Effector memory CD4-positive, alpha-beta T cell (primary cell): Measurements from ENCODE around the gene NUP210L.

Experiments
- DNase-seq, 3 donors: peaks; one replicate each; pipeline ENCODE4 v3.0.0-alpha.2; 2020
- H3K27ac ChIP-seq: 2 replicates; pipeline ENCODE4 v1.7.0; 2013; ENCODE audit warnings: mild to moderate bottlenecking, low read length, moderate library complexity; ENCODE audit not compliant: insufficient read depth, poor library complexity, severe bottlenecking
- H3K27me3 ChIP-seq: replicated peaks from 2 replicates; pipeline ENCODE4 v1.7.0; 2013; ENCODE audit warnings: mild to moderate bottlenecking, low read length; ENCODE audit not compliant: insufficient read depth, control insufficient read depth, poor library complexity, severe bottlenecking
- H3K36me3 ChIP-seq: 2 replicates; pipeline ENCODE4 v1.7.0; 2013; ENCODE audit warnings: mild to moderate bottlenecking, low read length, moderate library complexity; ENCODE audit not compliant: control insufficient read depth, insufficient read depth
- H3K4me1 ChIP-seq: 2 replicates; pipeline ENCODE4 v1.7.0; 2013; ENCODE audit warnings: low read length, mild to moderate bottlenecking; ENCODE audit not compliant: control insufficient read depth, insufficient read depth, poor library complexity, severe bottlenecking
- H3K4me3 ChIP-seq: 2 replicates; pipeline ENCODE4 v1.7.0; 2013; ENCODE audit warnings: low read length, low read depth, mild to moderate bottlenecking; ENCODE audit not compliant: insufficient read depth, poor library complexity, severe bottlenecking
- H3K9me3 ChIP-seq: 2 replicates; pipeline ENCODE4 v1.7.0; 2013; ENCODE audit warnings: mild to moderate bottlenecking, low read length, moderate library complexity; ENCODE audit not compliant: control insufficient read depth

NUP210L gene

DNA sequence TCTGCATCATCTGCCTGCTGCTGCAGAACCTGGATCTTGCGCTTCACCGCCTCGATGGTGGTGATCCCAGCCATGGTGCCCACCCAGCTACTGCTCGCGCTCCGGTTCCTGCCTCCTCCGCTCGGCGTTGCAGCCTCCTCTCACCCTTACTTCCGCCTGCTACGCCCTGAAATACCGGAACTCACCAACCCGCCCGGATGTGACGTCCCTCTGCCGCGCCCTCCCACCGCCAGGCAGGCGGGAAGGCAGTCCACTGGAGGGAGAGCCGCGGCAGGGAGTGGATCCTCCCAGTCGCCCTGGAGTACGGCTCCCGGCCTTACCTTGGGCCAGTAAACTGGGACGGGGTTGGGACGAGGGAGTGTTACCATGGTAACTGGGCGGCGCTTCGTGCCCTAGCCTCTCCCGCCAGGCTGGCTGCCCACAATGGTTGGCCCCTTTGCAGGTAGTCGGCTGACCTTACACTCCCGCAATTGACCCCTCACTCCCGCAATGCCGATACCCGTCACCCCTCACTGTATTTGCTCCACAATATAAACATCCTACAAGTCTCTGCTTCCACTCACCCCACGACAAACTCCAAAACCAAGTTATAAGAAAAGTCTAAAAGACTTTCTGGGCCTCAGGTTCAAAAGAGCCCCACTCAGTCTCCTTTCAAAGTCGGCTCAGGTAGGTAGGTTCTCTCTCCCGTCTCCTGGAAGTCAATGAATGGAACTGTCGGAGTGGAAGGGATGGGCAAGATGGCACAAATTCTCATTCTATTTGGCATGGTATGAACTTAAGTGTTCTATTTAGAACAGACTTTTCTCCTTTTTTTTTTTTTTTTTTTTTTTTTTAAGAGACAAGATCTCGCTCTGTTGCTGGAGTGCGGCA is 28.4 kb upstream of the NUP210L start:
- no peaks in the 10 kb centered on the region for H3K9me3 ChIP-seq
- peak; percentile 86 to 93 (median 90) for DNase-seq
- no peaks in the 10 kb centered on the region for H3K27me3 ChIP-seq
- H3K36me3 ChIP-seq, result no peaks in the 10 kb centered on the region
- H3K4me3 ChIP-seq, result peak overlapping the region; percentile 83
- peaks cover 38% of the 10 kb centered on the region for H3K4me1 ChIP-seq
- peak overlapping the region; percentile 88 for H3K27ac ChIP-seq

DNA sequence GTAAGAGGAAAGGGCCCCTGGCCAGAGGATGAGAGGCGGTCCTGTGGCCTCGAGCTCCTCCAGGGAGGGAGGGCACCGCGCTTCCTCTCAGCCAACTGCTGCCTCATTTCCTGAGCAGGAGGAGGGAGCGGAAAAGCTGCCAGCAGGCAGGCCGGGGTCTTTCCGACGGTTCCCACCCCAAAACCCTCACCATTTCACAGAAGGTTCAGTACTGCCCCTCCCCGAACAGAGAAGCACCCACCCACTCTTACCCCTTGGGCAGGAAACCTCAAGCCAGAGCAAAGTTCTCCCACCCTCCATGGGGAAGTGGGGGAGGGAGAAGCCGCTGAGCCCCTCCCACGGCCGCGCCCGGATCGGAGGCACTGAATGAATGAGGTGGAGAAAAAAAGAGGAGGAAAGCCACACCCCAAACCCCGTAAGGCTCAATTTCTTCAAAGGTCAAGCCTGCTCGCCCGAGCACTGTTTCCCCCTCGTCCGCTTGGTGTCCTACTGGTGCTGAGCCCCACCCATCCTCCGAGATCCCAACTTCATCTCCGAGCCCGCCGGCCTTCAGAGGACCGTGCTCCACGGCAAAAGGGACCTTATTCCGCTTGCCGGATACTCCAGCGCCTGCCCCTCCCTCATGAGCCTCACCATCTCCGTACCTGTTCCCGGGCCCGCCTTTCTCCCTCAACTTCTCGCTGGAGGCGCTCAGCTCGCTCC is 27.6 kb upstream of the NUP210L start:
- H3K27ac ChIP-seq, result peak overlapping the region; percentile 88
- H3K27me3 ChIP-seq, result no peaks in the 10 kb centered on the region
- DNase-seq, result peak; percentile 54 to 64 (median 61)
- peak overlapping the region; percentile 83 for H3K4me3 ChIP-seq
- H3K36me3 ChIP-seq, result no peaks in the 10 kb centered on the region
- no peaks in the 10 kb centered on the region for H3K9me3 ChIP-seq
- H3K4me1 ChIP-seq, result peaks cover 46% of the 10 kb centered on the region

- DNase-seq, result no peak
- peaks cover 52% of the 10 kb centered on the region for H3K4me1 ChIP-seq
- no peaks in the 10 kb centered on the region for H3K27me3 ChIP-seq
- peak overlapping the region; percentile 88 for H3K27ac ChIP-seq
- H3K36me3 ChIP-seq, result no peaks in the 10 kb centered on the region
- H3K9me3 ChIP-seq, result no peaks in the 10 kb centered on the region
- peak overlapping the region; percentile 83 for H3K4me3 ChIP-seq
Observed at GRCh38 chr1:154181944-154182343, 27.1 kb upstream of the NUP210L start.

- peak overlapping the region; percentile 58 for H3K27ac ChIP-seq
- DNase-seq, result no peak
- H3K27me3 ChIP-seq, result no peaks in the 10 kb centered on the region
- no peaks in the 10 kb centered on the region for H3K9me3 ChIP-seq
- peaks cover 9% of the 10 kb centered on the region for H3K36me3 ChIP-seq
- H3K4me3 ChIP-seq, result peak overlapping the region; percentile 13
- H3K4me1 ChIP-seq, result peaks cover 58% of the 10 kb centered on the region
Observed at GRCh38 chr1:154179946-154180687, 25.2 kb upstream of the NUP210L start.

DNA sequence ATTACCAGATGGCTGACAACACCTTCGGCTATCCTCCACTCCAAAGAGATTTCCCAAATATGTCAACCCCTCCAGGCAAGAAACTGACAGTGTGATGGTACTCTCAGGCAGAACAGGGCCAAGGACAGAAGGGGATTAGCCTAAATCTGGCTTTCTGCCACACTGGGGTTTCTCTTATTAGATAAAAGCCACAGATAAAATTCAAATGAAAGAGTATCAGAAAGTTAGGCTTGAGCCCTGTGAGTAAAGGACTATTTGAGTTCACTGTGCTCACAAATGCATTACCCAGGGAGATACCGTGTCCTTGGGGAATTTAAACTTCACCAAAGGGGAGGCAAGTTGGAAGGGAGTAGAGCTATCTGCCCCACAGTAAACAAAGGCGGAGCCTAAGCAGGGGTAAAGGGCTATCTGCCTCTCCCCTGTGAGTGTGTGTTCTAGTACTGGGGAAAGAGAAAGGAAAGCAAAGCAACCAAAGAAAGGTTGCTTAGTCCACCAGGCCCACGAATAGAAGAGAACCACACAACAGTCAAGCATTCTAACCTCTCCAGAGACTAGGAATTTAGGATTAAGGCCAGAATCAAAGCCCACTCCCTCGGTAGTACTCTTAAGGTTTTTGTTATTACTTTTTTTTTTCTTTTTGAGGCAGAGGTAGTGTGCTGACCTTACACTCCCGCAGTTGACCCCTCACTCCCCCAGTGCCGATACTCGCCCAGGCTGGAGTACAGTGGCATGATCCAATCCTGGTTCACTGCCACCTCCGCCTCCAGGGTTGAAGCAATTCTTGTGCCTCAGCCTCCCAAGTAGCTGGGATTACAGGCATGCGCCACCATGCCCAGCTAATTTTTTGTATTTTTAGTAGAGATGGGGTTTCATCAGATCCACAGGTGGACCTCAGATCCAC is 24.3 kb upstream of the NUP210L start:
- no peaks in the 10 kb centered on the region for H3K27me3 ChIP-seq
- peak overlapping the region; percentile 2 for H3K4me3 ChIP-seq
- H3K9me3 ChIP-seq, result no peaks in the 10 kb centered on the region
- H3K4me1 ChIP-seq, result peaks cover 58% of the 10 kb centered on the region
- peak overlapping the region; percentile 58 for H3K27ac ChIP-seq
- no peak for DNase-seq
- H3K36me3 ChIP-seq, result peaks cover 15% of the 10 kb centered on the region

DNA sequence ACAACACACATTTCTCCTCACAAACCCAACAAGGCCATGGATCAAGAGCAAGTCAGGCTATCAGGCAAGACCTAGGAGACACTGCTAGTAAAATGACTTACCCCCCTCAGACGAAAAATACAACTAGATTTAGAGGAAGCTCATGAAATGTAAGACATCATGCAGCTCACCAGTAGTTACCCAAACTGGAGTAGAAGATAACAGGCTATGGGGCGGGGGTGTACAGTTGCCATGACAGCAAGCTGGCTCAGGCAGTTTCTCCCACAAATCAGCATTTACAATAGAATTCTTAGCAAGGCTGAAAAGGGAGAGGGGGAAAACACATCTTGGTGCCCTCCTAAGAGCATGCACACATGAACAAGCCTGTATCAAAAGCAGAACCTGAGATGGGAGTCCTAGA is 23.1 kb upstream of the NUP210L start:
- no peak for DNase-seq
- Histone ChIP-seq H3K36me3 (peaks cover 23% of the 10 kb centered on the region), H3K9me3 (no peaks in the 10 kb centered on the region), H3K27me3 (no peaks in the 10 kb centered on the region), H3K27ac (peak overlapping the region; percentile 44), H3K4me1 (peaks cover 52% of the 10 kb centered on the region), H3K4me3 (no peak overlapping the region)

GRCh38 chr1:154176337-154176736 is 21.5 kb upstream of the NUP210L start:
- H3K4me3 ChIP-seq, result no peak overlapping the region
- no peaks in the 10 kb centered on the region for H3K27me3 ChIP-seq
- H3K36me3 ChIP-seq, result peaks cover 40% of the 10 kb centered on the region
- H3K4me1 ChIP-seq, result peaks cover 50% of the 10 kb centered on the region
- no peaks in the 10 kb centered on the region for H3K9me3 ChIP-seq
- H3K27ac ChIP-seq, result peak overlapping the region; percentile 14
- no peak for DNase-seq

GRCh38 chr1:154174654-154175053 is 19.8 kb upstream of the NUP210L start:
- no peak for DNase-seq
- Histone ChIP-seq H3K27me3 (no peaks in the 10 kb centered on the region), H3K36me3 (peaks cover 57% of the 10 kb centered on the region), H3K27ac (no peak overlapping the region), H3K9me3 (no peaks in the 10 kb centered on the region), H3K4me3 (no peak overlapping the region), H3K4me1 (peaks cover 33% of the 10 kb centered on the region)

- Histone ChIP-seq H3K4me1 (peaks cover 6% of the 10 kb centered on the region), H3K27me3 (no peaks in the 10 kb centered on the region), H3K9me3 (no peaks in the 10 kb centered on the region), H3K36me3 (peaks cover 82% of the 10 kb centered on the region), H3K27ac (no peak overlapping the region), H3K4me3 (no peak overlapping the region)
- DNase-seq, result no peak
Observed at GRCh38 chr1:154171880-154172279, 17.0 kb upstream of the NUP210L start.
